ENCODE measurements around the gene CRB3. TPM values are rescaled to one million over a fixed set of nuclear protein-coding genes. Genes with fewer than 3 reads are reported as not detected.

The CRB3 gene
- total and polyA plus RNA-seq, 2 of the 8 experiments (the other 6 are each of a cell fraction or from before 2014, with no cell fraction given): 21.1 to 24.6 TPM

DNA sequence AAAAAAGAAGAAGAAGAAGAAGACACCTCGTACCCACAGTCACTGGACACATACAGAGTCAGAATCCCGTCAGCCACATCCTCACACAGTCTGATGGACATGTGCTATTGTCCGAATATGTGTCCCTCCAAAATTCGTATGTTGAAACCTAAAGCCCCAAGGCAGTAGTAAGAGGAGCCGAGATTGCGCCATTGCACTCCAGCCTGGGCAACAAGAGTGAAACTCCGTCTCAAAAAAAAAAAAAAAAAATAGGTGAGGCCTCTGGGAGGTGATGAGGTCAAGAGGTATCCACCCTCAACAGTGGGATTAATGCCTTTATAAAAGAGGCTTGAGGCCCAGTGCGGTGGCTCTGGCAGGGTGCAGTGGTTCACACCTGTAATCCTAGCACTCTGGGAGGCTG, 20.2 kb downstream of the CRB3 start (continued):
- no peak for TF ChIP-seq EP300 (IDR thresholded peaks at IDR 0.05; ENCODE audit: borderline replicate concordance in 1 of 2, low read depth in 2 of 2, low read length in 2 of 2)

Measured in H1 (cell line).